Measurements from ENCODE around the gene BAZ1B. TPM values are rescaled to one million over a fixed set of nuclear protein-coding genes. Genes with fewer than 3 reads are reported as not detected.
"Not testable (repeated sequence)": the region's sequence is repeated elsewhere in the genome, so short reads cannot be mapped to it uniquely, and the experiment has no call there.

Gene BAZ1B
- total RNA-seq, 1 donor from 2014 or later: 42.4 TPM

GRCh38 chr7:73433924-73434700 lies 88.0 kb downstream of the BAZ1B start:
- no peak for TF ChIP-seq CTCF (IDR thresholded peaks at IDR 0.05; ENCODE audit: insufficient read depth, low read length, severe bottlenecking)
- FAIRE-seq: no peak
- H3K36me3 ChIP-seq (ENCODE audit: control insufficient read depth, insufficient read depth, low read length): no peaks in the 10 kb centered on the region
- no peak for DNase-seq (ENCODE audit: low read depth)
- peak overlapping the region; percentile 32 for H3K4me3 ChIP-seq (ENCODE audit: low read depth, low read length)
- H3K27me3 ChIP-seq (ENCODE audit: control insufficient read depth, insufficient read depth, low read length): no peaks in the 10 kb centered on the region

GRCh38 chr7:73432676-73433075 lies 89.4 kb downstream of the BAZ1B start:
- DNase-seq (ENCODE audit: low read depth): no peak
- TF ChIP-seq CTCF (IDR thresholded peaks at IDR 0.05; ENCODE audit: insufficient read depth, low read length, severe bottlenecking): no peak
- Histone ChIP-seq H3K4me3 (ENCODE audit: low read depth, low read length) (no peak overlapping the region), H3K27me3 (ENCODE audit: control insufficient read depth, insufficient read depth, low read length) (no peaks in the 10 kb centered on the region), H3K36me3 (ENCODE audit: control insufficient read depth, insufficient read depth, low read length) (no peaks in the 10 kb centered on the region)
- no peak for FAIRE-seq

- FAIRE-seq: peak; percentile 93
- H3K36me3 ChIP-seq (ENCODE audit: control insufficient read depth, insufficient read depth, low read length): no peaks in the 10 kb centered on the region
- H3K4me3 ChIP-seq (ENCODE audit: low read depth, low read length): no peak overlapping the region
- no peak for DNase-seq (ENCODE audit: low read depth)
- TF ChIP-seq CTCF (IDR thresholded peaks at IDR 0.05; ENCODE audit: insufficient read depth, low read length, severe bottlenecking): no peak
- H3K27me3 ChIP-seq (ENCODE audit: control insufficient read depth, insufficient read depth, low read length): no peaks in the 10 kb centered on the region
These were observed 90.9 kb downstream of the BAZ1B start for GRCh38 chr7:73431041-73431835.

GRCh38 chr7:73430540-73430939 lies 91.6 kb downstream of the BAZ1B start:
- not testable (repeated sequence) for FAIRE-seq; H3K27me3 ChIP-seq (ENCODE audit: control insufficient read depth, insufficient read depth, low read length)

GRCh38 chr7:73429622-73430505 lies 92.2 kb downstream of the BAZ1B start:
- no peak for FAIRE-seq
- Histone ChIP-seq H3K4me3 (ENCODE audit: low read depth, low read length) (no peak overlapping the region), H3K36me3 (ENCODE audit: control insufficient read depth, insufficient read depth, low read length) (no peaks in the 10 kb centered on the region), H3K27me3 (ENCODE audit: control insufficient read depth, insufficient read depth, low read length) (no peaks in the 10 kb centered on the region)
- TF ChIP-seq CTCF (IDR thresholded peaks at IDR 0.05; ENCODE audit: insufficient read depth, low read length, severe bottlenecking): no peak
- DNase-seq (ENCODE audit: low read depth): no peak

More at GRCh38 chr7:73430540-73430939, 91.6 kb downstream of the BAZ1B start:
- DNase-seq (ENCODE audit: low read depth); H3K36me3 ChIP-seq (ENCODE audit: control insufficient read depth, insufficient read depth, low read length); H3K4me3 ChIP-seq (ENCODE audit: low read depth, low read length): not testable (repeated sequence)

Measured in bronchial epithelial cell (primary cell).